ENCODE data around the gene MORC1.

The MORC1 gene

DNA sequence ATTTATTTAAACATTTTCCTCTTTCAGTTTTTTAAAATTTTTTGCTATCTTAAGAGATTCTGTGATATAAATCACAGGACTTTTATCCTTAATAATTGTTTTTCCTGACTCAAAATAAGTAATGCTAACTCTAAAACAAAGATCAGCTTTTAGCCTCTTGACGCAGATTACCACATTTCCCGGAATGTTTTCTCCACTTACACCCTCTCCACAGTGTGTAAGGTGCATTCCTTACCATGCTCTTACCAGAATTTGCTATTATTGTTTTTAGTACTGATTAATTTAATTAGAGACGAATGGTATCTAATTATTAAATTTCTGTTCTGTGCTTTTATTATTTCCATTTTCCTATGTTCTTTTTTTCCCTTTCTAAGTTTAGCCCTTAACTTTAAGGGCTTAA lies 199.1 kb downstream of the MORC1 start:
- H2AFZ ChIP-seq (ENCODE audit: low read depth): no peak overlapping the region

DNA sequence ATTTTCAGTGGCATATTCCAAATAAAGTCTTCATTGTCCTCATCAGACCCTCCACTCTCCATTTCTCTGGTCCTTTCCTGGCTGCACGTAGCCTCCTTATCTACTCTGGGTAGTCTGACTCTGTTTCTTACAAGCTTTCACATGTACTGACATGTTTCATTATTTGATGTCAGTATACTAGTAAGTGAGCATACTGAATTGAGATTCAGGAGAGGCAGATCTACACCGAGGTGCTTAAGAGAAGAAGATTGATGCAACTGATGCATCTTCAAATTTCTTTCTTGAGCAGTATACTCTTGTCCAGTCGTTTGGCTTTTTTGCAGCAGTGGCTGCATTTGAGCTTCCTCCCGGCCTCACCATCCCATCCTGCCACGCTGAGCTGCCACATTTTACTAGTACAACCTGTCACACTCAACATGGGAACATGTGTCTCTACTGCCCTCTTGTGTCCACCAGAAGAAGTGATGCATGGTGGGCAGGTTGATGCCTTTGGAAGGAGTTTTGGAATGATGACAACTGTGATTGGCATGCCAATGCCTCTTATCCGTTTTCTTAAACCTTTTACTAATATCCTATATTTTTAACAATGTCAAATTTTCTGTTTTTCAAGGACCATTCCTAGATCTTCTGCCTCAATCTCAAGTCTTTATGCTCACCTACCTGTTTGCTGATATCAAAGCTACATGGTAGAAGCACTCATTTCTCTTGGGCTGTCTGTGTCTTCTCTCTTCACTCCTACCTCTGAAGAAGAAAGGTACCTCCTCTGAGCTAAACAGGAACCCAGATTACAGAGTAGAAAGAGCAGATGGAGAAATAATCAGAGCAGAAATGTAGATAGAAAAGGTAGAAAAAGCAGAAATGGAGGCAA lies 202.9 kb downstream of the MORC1 start:
- Histone ChIP-seq H3K9ac (no peak overlapping the region), H3K4me2 (no peak overlapping the region), H4K20me1 (ENCODE audit: insufficient read depth) (no peaks in the 10 kb centered on the region), H3K4me3 (IDR thresholded peaks at IDR 0.05; ENCODE audit: insufficient read depth, low read depth, low read length) (no peak overlapping the region), H3K4me1 (ENCODE audit: low read depth, poor library complexity, severe bottlenecking) (no peaks in the 10 kb centered on the region), H3K79me2 (ENCODE audit: insufficient read depth, low read depth) (no peaks in the 10 kb centered on the region), H3K36me3 (ENCODE audit: insufficient read depth) (no peaks in the 10 kb centered on the region), H3K27me3 (ENCODE audit: insufficient read depth, low read depth) (no peaks in the 10 kb centered on the region), H3K27ac (no peak overlapping the region), H2AFZ (ENCODE audit: low read depth) (no peak overlapping the region)
- TF ChIP-seq, protein P1, sequence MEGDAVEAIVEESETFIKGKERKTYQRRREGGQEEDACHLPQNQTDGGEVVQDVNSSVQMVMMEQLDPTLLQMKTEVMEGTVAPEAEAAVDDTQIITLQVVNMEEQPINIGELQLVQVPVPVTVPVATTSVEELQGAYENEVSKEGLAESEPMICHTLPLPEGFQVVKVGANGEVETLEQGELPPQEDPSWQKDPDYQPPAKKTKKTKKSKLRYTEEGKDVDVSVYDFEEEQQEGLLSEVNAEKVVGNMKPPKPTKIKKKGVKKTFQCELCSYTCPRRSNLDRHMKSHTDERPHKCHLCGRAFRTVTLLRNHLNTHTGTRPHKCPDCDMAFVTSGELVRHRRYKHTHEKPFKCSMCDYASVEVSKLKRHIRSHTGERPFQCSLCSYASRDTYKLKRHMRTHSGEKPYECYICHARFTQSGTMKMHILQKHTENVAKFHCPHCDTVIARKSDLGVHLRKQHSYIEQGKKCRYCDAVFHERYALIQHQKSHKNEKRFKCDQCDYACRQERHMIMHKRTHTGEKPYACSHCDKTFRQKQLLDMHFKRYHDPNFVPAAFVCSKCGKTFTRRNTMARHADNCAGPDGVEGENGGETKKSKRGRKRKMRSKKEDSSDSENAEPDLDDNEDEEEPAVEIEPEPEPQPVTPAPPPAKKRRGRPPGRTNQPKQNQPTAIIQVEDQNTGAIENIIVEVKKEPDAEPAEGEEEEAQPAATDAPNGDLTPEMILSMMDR (conservative IDR thresholded peaks at IDR 0.05; ENCODE audit: low read depth, low read length): peak; percentile 92

More for the DNA sequence above, 199.1 kb downstream of the MORC1 start:
- TF ChIP-seq, protein P1 (conservative IDR thresholded peaks at IDR 0.05; ENCODE audit: low read depth, low read length): no peak
- no peaks in the 10 kb centered on the region for H3K27me3 ChIP-seq (ENCODE audit: insufficient read depth, low read depth)
- no peak overlapping the region for H3K4me2 ChIP-seq
- H3K27ac ChIP-seq: no peak overlapping the region
- H4K20me1 ChIP-seq (ENCODE audit: insufficient read depth): no peaks in the 10 kb centered on the region
- H3K4me3 ChIP-seq (IDR thresholded peaks at IDR 0.05; ENCODE audit: insufficient read depth, low read depth, low read length): no peak overlapping the region
- no peaks in the 10 kb centered on the region for H3K79me2 ChIP-seq (ENCODE audit: insufficient read depth, low read depth)
- H3K36me3 ChIP-seq (ENCODE audit: insufficient read depth): no peaks in the 10 kb centered on the region
- no peaks in the 10 kb centered on the region for H3K4me1 ChIP-seq (ENCODE audit: low read depth, poor library complexity, severe bottlenecking)
- H3K9ac ChIP-seq: no peak overlapping the region

DNA sequence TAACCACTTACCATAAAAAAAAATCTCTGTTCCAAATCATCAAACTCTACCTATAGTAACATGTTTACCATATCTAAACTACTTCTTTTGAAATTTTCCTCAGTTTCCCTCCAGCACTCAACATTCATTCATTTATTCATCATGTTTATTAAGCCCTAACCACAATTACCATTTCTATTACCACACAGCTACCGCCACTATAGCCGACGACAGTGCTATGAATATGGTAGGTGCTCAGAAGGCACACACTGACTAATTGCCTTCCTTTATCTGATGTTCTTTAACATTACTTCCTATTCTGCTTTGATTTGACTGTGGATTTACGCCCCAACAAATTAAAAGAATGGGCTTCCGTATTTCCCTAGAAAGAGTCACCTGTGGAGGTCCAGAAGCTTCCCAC lies 208.1 kb downstream of the MORC1 start:
- H3K36me3 ChIP-seq (ENCODE audit: insufficient read depth): no peaks in the 10 kb centered on the region
- no peak overlapping the region for H3K9ac ChIP-seq
- no peaks in the 10 kb centered on the region for H4K20me1 ChIP-seq (ENCODE audit: insufficient read depth)
- H3K27me3 ChIP-seq (ENCODE audit: insufficient read depth, low read depth): no peaks in the 10 kb centered on the region
- H3K4me3 ChIP-seq (IDR thresholded peaks at IDR 0.05; ENCODE audit: insufficient read depth, low read depth, low read length): no peak overlapping the region
- no peaks in the 10 kb centered on the region for H3K79me2 ChIP-seq (ENCODE audit: insufficient read depth, low read depth)
- TF ChIP-seq, protein P1 (conservative IDR thresholded peaks at IDR 0.05; ENCODE audit: low read depth, low read length): no peak
- H3K4me1 ChIP-seq (ENCODE audit: low read depth, poor library complexity, severe bottlenecking): no peaks in the 10 kb centered on the region
- no peak overlapping the region for H3K27ac ChIP-seq
- H3K4me2 ChIP-seq: no peak overlapping the region
- H2AFZ ChIP-seq (ENCODE audit: low read depth): no peak overlapping the region

Data from KMS-11 (cell line).